ENCODE data around the gene KIAA0825. TPM values are rescaled to one million over a fixed set of nuclear protein-coding genes. Genes with fewer than 3 reads are reported as not detected.

KIAA0825 gene
- polyA plus RNA-seq, 1 of the 3 experiments (the other 2 are of a cell fraction): 0.61 TPM

GRCh38 chr5:94442991-94443390 lies 175.4 kb downstream of the KIAA0825 start:
- Histone ChIP-seq H3K9me2 (no peaks in the 10 kb centered on the region), H3K4me1 (ENCODE audit: control insufficient read depth in 1 of 2, insufficient read depth in 2 of 2, low read depth in 1 of 2, low read length in 1 of 2) (no peaks in the 10 kb centered on the region; a peak in 2 of 4 replicates), H3F3A (replicated peaks; ENCODE audit: insufficient read depth) (no peaks in the 10 kb centered on the region), H3K9ac (no peak overlapping the region), H3K27ac (ENCODE audit: low read depth in 2 of 2, low read length in 1 of 2) (no peak overlapping the region), H3K27me3 (ENCODE audit: insufficient read depth) (no peaks in the 10 kb centered on the region), H3K9me3 (no peaks in the 10 kb centered on the region), H3K79me2 (ENCODE audit: insufficient read depth) (no peaks in the 10 kb centered on the region), H2AFZ (ENCODE audit: low read depth) (no peak overlapping the region), H4K20me1 (ENCODE audit: insufficient read depth) (no peaks in the 10 kb centered on the region), H3K36me3 (replicated peaks in 1 of 2; ENCODE audit: control insufficient read depth in 1 of 2, insufficient read depth in 2 of 2, low read length in 1 of 2) (no peaks in the 10 kb centered on the region), H3K4me2 (no peak overlapping the region), H3K4me3 (ENCODE audit: low read depth in 2 of 2, low read length in 1 of 2) (no peak overlapping the region)
- ChIA-PET POLR2A (no interaction called here), CTCF (interaction anchor here (0.9 kb wide), 1 partner anchor 13 kb away, joined by 3 read pairs; no protein-coding TSS in a partner anchor)
- WGBS (ENCODE audit: low lambda C conversion rate): 82% methylated on average over 2 of the region's 2 CpGs
- no peak for DNase-seq
- TF ChIP-seq GATA2 (CRISPR knock-in tag; IDR thresholded peaks at IDR 0.05) (no peak), SIN3A (IDR thresholded peaks at IDR 0.05; ENCODE audit: borderline replicate concordance, low read depth, low read length) (no peak), CHD2 (IDR thresholded peaks at IDR 0.05; ENCODE audit: low read length, partially characterized antibody) (no peak), RXRA (IDR thresholded peaks at IDR 0.05; ENCODE audit: borderline replicate concordance, low read depth) (no peak), TEAD4 (IDR thresholded peaks at IDR 0.05; ENCODE audit: borderline replicate concordance, insufficient read depth) (no peak), MAX (IDR thresholded peaks at IDR 0.05; ENCODE audit: low read depth) (no peak), USF2 (IDR thresholded peaks at IDR 0.05; ENCODE audit: borderline replicate concordance, low read depth, low read length) (no peak), USF1 (IDR thresholded peaks at IDR 0.05; ENCODE audit: borderline replicate concordance, low read depth) (no peak), RAD21 (IDR thresholded peaks at IDR 0.05; ENCODE audit: low read length) (no peak), FOSL2 (IDR thresholded peaks at IDR 0.05; ENCODE audit: borderline replicate concordance, low read depth) (no peak), ZBTB33 (IDR thresholded peaks at IDR 0.05; ENCODE audit: borderline replicate concordance, low read depth) (no peak)

- ChIA-PET POLR2A (no interaction called here), CTCF (interaction anchor here (1.2 kb wide), 1 partner anchor 9 kb away, joined by 3 read pairs; no protein-coding TSS in a partner anchor)
- H3K4me1 ChIP-seq (ENCODE audit: control insufficient read depth in 1 of 2, insufficient read depth in 2 of 2, low read depth in 1 of 2, low read length in 1 of 2): no peaks in the 10 kb centered on the region; a peak in 2 of 4 replicates
- no peak overlapping the region for H3K9ac ChIP-seq
- no peaks in the 10 kb centered on the region for H3F3A ChIP-seq (replicated peaks; ENCODE audit: insufficient read depth)
- no peak overlapping the region for H2AFZ ChIP-seq (ENCODE audit: low read depth)
- WGBS (ENCODE audit: low lambda C conversion rate): 75% methylated on average over 1 of the region's 1 CpG
- no peak overlapping the region for H3K4me2 ChIP-seq
- H3K9me3 ChIP-seq: no peaks in the 10 kb centered on the region
- no peak overlapping the region for H3K27ac ChIP-seq (ENCODE audit: low read depth in 2 of 2, low read length in 1 of 2)
- no peaks in the 10 kb centered on the region for H3K9me2 ChIP-seq
- DNase-seq: no peak
- H3K79me2 ChIP-seq (ENCODE audit: insufficient read depth): no peaks in the 10 kb centered on the region
- H4K20me1 ChIP-seq (ENCODE audit: insufficient read depth): no peaks in the 10 kb centered on the region
- H3K27me3 ChIP-seq (ENCODE audit: insufficient read depth): no peaks in the 10 kb centered on the region
- no peaks in the 10 kb centered on the region for H3K36me3 ChIP-seq (replicated peaks in 1 of 2; ENCODE audit: control insufficient read depth in 1 of 2, insufficient read depth in 2 of 2, low read length in 1 of 2)
- no peak overlapping the region for H3K4me3 ChIP-seq (ENCODE audit: low read depth in 2 of 2, low read length in 1 of 2)
- no peak for TF ChIP-seq CHD2 (IDR thresholded peaks at IDR 0.05; ENCODE audit: low read length, partially characterized antibody)
- TF ChIP-seq SIN3A (IDR thresholded peaks at IDR 0.05; ENCODE audit: borderline replicate concordance, low read depth, low read length): no peak
- TF ChIP-seq NRF1 (IDR thresholded peaks at IDR 0.05; ENCODE audit: low read depth, low read length): no peak
- TF ChIP-seq ELF1 (IDR thresholded peaks at IDR 0.05): no peak
- TF ChIP-seq TEAD4 (IDR thresholded peaks at IDR 0.05; ENCODE audit: borderline replicate concordance, insufficient read depth): no peak
- TF ChIP-seq RXRA (IDR thresholded peaks at IDR 0.05; ENCODE audit: borderline replicate concordance, low read depth): no peak
- TF ChIP-seq TAF1 (IDR thresholded peaks at IDR 0.05; ENCODE audit: borderline replicate concordance, low read depth, low read length): no peak
- no peak for TF ChIP-seq MXI1 (IDR thresholded peaks at IDR 0.05; ENCODE audit: low read depth, low read length)
- TF ChIP-seq FOSL2 (IDR thresholded peaks at IDR 0.05; ENCODE audit: borderline replicate concordance, low read depth): no peak
- TF ChIP-seq IRF3 (IDR thresholded peaks at IDR 0.05; ENCODE audit: low read depth, low read length): no peak
- no peak for TF ChIP-seq GATA2 (CRISPR knock-in tag; IDR thresholded peaks at IDR 0.05)
- no peak for TF ChIP-seq FOXJ3 (CRISPR knock-in tag; IDR thresholded peaks at IDR 0.05)
- TF ChIP-seq MEF2A (IDR thresholded peaks at IDR 0.05; ENCODE audit: borderline replicate concordance, low read depth): no peak
- TF ChIP-seq CTCF (IDR thresholded peaks at IDR 0.05): no peak
These were observed 176.3 kb downstream of the KIAA0825 start for GRCh38 chr5:94442076-94442475.
